SU-DHL-6 (cell line): ENCODE data around the gene PPL.

Experiments
- H2AFZ ChIP-seq: fragments of 200-600 bp; sonication (generic); 2 replicates; pipeline ENCODE4 v1.6.1; 2014; ENCODE audit warnings: low read depth, mild to moderate bottlenecking, moderate library complexity, mixed read lengths, antibody characterized with exemption, low read length; ENCODE audit not compliant: severe bottlenecking
- H3F3A ChIP-seq: fragments of 200-600 bp; shearing (Covaris generic); 2 replicates; pipeline ENCODE4 v1.6.0; 2016; ENCODE audit warnings: antibody characterized with exemption, mild to moderate bottlenecking; ENCODE audit not compliant: insufficient read depth
- H3K27ac ChIP-seq: fragments of 200-600 bp; sonication (generic); 2 replicates; pipeline ENCODE4 v1.5.1; 2016; ENCODE audit warnings: low read depth, mild to moderate bottlenecking, low read length, moderate library complexity, mixed read lengths
- H3K27me3 ChIP-seq: fragments of 200-600 bp; sonication (generic), shearing (Covaris generic); 2 replicates; pipeline ENCODE4 v1.6.0; 2014; ENCODE audit warnings: mild to moderate bottlenecking, low read length
- H3K36me3 ChIP-seq: fragments of 200-600 bp; sonication (generic); 2 replicates; pipeline ENCODE4 v1.6.1; 2014; ENCODE audit warnings: mild to moderate bottlenecking, low read length, mixed read lengths
- H3K4me2 ChIP-seq: fragments of 300-600, 200-600 bp; shearing (Covaris generic), sonication (generic); 2 replicates; pipeline ENCODE4 v1.6.0; 2014; ENCODE audit warnings: low read length, low read depth, mild to moderate bottlenecking; ENCODE audit not compliant: poor library complexity, severe bottlenecking
- H3K4me3 ChIP-seq: fragments of 200-600 bp; sonication (generic); 2 replicates; pipeline ENCODE4 v1.5.1; 2014; ENCODE audit warnings: antibody characterized with exemption, low read length, mild to moderate bottlenecking, mixed read lengths; ENCODE audit not compliant: insufficient read depth, poor library complexity, severe bottlenecking
- H3K79me2 ChIP-seq: fragments of 200-600 bp; sonication (generic); 2 replicates; pipeline ENCODE4 v1.6.1; 2014; ENCODE audit warnings: mild to moderate bottlenecking, low read length, moderate library complexity; ENCODE audit not compliant: insufficient read depth
- H3K9ac ChIP-seq: fragments of 200-600 bp; sonication (generic); 2 replicates; pipeline ENCODE4 v1.7.0; 2014; ENCODE audit warnings: mild to moderate bottlenecking, low read length
- H3K9me2 ChIP-seq: fragments of 200-600 bp; sonication (generic); replicated peaks from 2 replicates; pipeline ENCODE4 v1.6.1; 2014; ENCODE audit warnings: low read length; ENCODE audit not compliant: insufficient read depth
- H3K9me3 ChIP-seq: fragments of 200-600 bp; sonication (generic); 2 replicates; pipeline ENCODE4 v1.6.1; 2014; ENCODE audit warnings: low read length, mixed read lengths; ENCODE audit not compliant: insufficient read depth
- H4K20me1 ChIP-seq: fragments of 200-600 bp; sonication (generic); 2 replicates; pipeline ENCODE4 v1.6.1; 2014; ENCODE audit warnings: low read depth, mild to moderate bottlenecking, antibody characterized with exemption, low read length, moderate library complexity, mixed read lengths
- CTCF ChIP-seq: fragments of 200-600 bp; sonication (generic); IDR thresholded peaks from one replicate; pipeline ENCODE4 v1.5.1; 2017; ENCODE audit warnings: antibody characterized with exemption, mild to moderate bottlenecking, low read length, moderate library complexity; ENCODE audit not compliant: insufficient read depth, poor library complexity, severe bottlenecking
- EZH2phosphoT487 ChIP-seq: fragments of 200-600 bp; sonication (generic), shearing (Covaris generic); conservative IDR thresholded peaks from 2 replicates; pipeline ENCODE4 v1.6.1; 2018; ENCODE audit warnings: mild to moderate bottlenecking, antibody characterized with exemption, low read length, moderate library complexity, mixed read lengths

PPL gene

GRCh38 chr16:4902038-4902437 lies 34.9 kb downstream of the PPL start:
- TF ChIP-seq CTCF = no peak
- no peak for TF ChIP-seq EZH2phosphoT487
- Histone ChIP-seq H3K4me2 (no peak overlapping the region), H3K9me2 (no peaks in the 10 kb centered on the region), H4K20me1 (no peaks in the 10 kb centered on the region), H3K36me3 (no peaks in the 10 kb centered on the region), H3K79me2 (no peaks in the 10 kb centered on the region), H3K9ac (no peak overlapping the region), H2AFZ (no peak overlapping the region), H3F3A (no peaks in the 10 kb centered on the region), H3K27ac (no peak overlapping the region), H3K4me3 (no peak overlapping the region), H3K9me3 (no peaks in the 10 kb centered on the region), H3K27me3 (no peaks in the 10 kb centered on the region)

GRCh38 chr16:4900750-4901149 lies 36.2 kb downstream of the PPL start:
- no peak overlapping the region for H3K9ac ChIP-seq
- no peak overlapping the region for H3K4me3 ChIP-seq
- H3K36me3 ChIP-seq = no peaks in the 10 kb centered on the region
- no peaks in the 10 kb centered on the region for H3K9me3 ChIP-seq
- no peak overlapping the region for H3K27ac ChIP-seq
- H4K20me1 ChIP-seq = no peaks in the 10 kb centered on the region
- no peak overlapping the region for H2AFZ ChIP-seq
- no peaks in the 10 kb centered on the region for H3F3A ChIP-seq
- no peak overlapping the region for H3K4me2 ChIP-seq
- no peaks in the 10 kb centered on the region for H3K79me2 ChIP-seq
- no peaks in the 10 kb centered on the region for H3K9me2 ChIP-seq
- H3K27me3 ChIP-seq = no peaks in the 10 kb centered on the region
- TF ChIP-seq CTCF = no peak
- no peak for TF ChIP-seq EZH2phosphoT487

- Histone ChIP-seq H3K9me2 (no peaks in the 10 kb centered on the region), H3K9me3 (no peaks in the 10 kb centered on the region), H3K27me3 (no peaks in the 10 kb centered on the region), H2AFZ (no peak overlapping the region), H3F3A (no peaks in the 10 kb centered on the region), H4K20me1 (no peaks in the 10 kb centered on the region), H3K4me3 (no peak overlapping the region), H3K27ac (no peak overlapping the region), H3K79me2 (no peaks in the 10 kb centered on the region), H3K4me2 (no peak overlapping the region), H3K9ac (no peak overlapping the region), H3K36me3 (no peaks in the 10 kb centered on the region)
- TF ChIP-seq EZH2phosphoT487 (no peak), CTCF (no peak)
These were observed 36.9 kb downstream of the PPL start for GRCh38 chr16:4900036-4900435.

- Histone ChIP-seq H3K27ac (no peak overlapping the region), H3K9me3 (no peaks in the 10 kb centered on the region), H3F3A (no peaks in the 10 kb centered on the region), H3K9me2 (no peaks in the 10 kb centered on the region), H3K79me2 (no peaks in the 10 kb centered on the region), H2AFZ (no peak overlapping the region), H3K4me2 (no peak overlapping the region), H4K20me1 (no peaks in the 10 kb centered on the region), H3K4me3 (no peak overlapping the region), H3K9ac (no peak overlapping the region), H3K36me3 (no peaks in the 10 kb centered on the region), H3K27me3 (no peaks in the 10 kb centered on the region)
- TF ChIP-seq EZH2phosphoT487 (no peak), CTCF (no peak)
These were observed 37.5 kb downstream of the PPL start for GRCh38 chr16:4899474-4899846.
